ENCODE data around the gene PRELID1.
A peak's percentile ranks its signal among the peaks of the same experiment; 100 is the strongest.

The PRELID1 gene

GRCh38 chr5:177310757-177311391, 7.3 kb downstream of the PRELID1 start:
- no peaks in the 10 kb centered on the region for H3K4me1 ChIP-seq (ENCODE audit: control insufficient read depth, insufficient read depth, low read length)
- no peak overlapping the region for H3K9ac ChIP-seq (ENCODE audit: low read length)
- no peak overlapping the region for H3K27ac ChIP-seq (ENCODE audit: low read depth, low read length)
- no peaks in the 10 kb centered on the region for H3K27me3 ChIP-seq (ENCODE audit: control insufficient read depth, insufficient read depth, low read length)
- no peak overlapping the region for H3K4me3 ChIP-seq (ENCODE audit: low read length)
- H3K36me3 ChIP-seq (ENCODE audit: control insufficient read depth, insufficient read depth, low read length): peaks cover 10% of the 10 kb centered on the region

GRCh38 chr5:177311392-177311722, 7.8 kb downstream of the PRELID1 start:
- Histone ChIP-seq H3K4me1 (ENCODE audit: control insufficient read depth, insufficient read depth, low read length) (no peaks in the 10 kb centered on the region), H3K9ac (ENCODE audit: low read length) (peak overlapping the region; percentile 6), H3K27me3 (ENCODE audit: control insufficient read depth, insufficient read depth, low read length) (no peaks in the 10 kb centered on the region), H3K4me3 (ENCODE audit: low read length) (peak overlapping the region; percentile 74), H3K36me3 (ENCODE audit: control insufficient read depth, insufficient read depth, low read length) (peaks cover 7% of the 10 kb centered on the region), H3K27ac (ENCODE audit: low read depth, low read length) (no peak overlapping the region)

- H3K36me3 ChIP-seq (ENCODE audit: control insufficient read depth, insufficient read depth, low read length): peaks cover 1% of the 10 kb centered on the region
Measured at GRCh38 chr5:177311723-177312648, 8.4 kb downstream of the PRELID1 start, which contains the start of gene MXD3. TSS of gene MXD3 (minus strand) at chr5:177311898. CDS start at chr5:177311830, 68 bp downstream.

GRCh38 chr5:177312649-177313181, 9.1 kb downstream of the PRELID1 start:
- Histone ChIP-seq H3K36me3 (ENCODE audit: control insufficient read depth, insufficient read depth, low read length) (no peaks in the 10 kb centered on the region), H3K27ac (ENCODE audit: low read depth, low read length) (no peak overlapping the region), H3K9ac (ENCODE audit: low read length) (no peak overlapping the region), H3K4me1 (ENCODE audit: control insufficient read depth, insufficient read depth, low read length) (no peaks in the 10 kb centered on the region), H3K27me3 (ENCODE audit: control insufficient read depth, insufficient read depth, low read length) (no peaks in the 10 kb centered on the region), H3K4me3 (ENCODE audit: low read length) (peak overlapping the region; percentile 43)

More at GRCh38 chr5:177311723-177312648, 8.4 kb downstream of the PRELID1 start, which contains the start of gene MXD3:
- no peaks in the 10 kb centered on the region for H3K4me1 ChIP-seq (ENCODE audit: control insufficient read depth, insufficient read depth, low read length)
- peak within 1 kb of the TSS; percentile 6 for H3K9ac ChIP-seq (ENCODE audit: low read length)
- H3K27me3 ChIP-seq (ENCODE audit: control insufficient read depth, insufficient read depth, low read length): no peaks in the 10 kb centered on the region
- H3K27ac ChIP-seq (ENCODE audit: low read depth, low read length): peak within 1 kb of the TSS; percentile 24
- H3K4me3 ChIP-seq (ENCODE audit: low read length): peak within 1 kb of the TSS; percentile 74

- no peaks in the 10 kb centered on the region for H3K4me1 ChIP-seq (ENCODE audit: control insufficient read depth, insufficient read depth, low read length)
- no peak overlapping the region for H3K27ac ChIP-seq (ENCODE audit: low read depth, low read length)
- no peaks in the 10 kb centered on the region for H3K36me3 ChIP-seq (ENCODE audit: control insufficient read depth, insufficient read depth, low read length)
- H3K9ac ChIP-seq (ENCODE audit: low read length): no peak overlapping the region
- no peak overlapping the region for H3K4me3 ChIP-seq (ENCODE audit: low read length)
- H3K27me3 ChIP-seq (ENCODE audit: control insufficient read depth, insufficient read depth, low read length): no peaks in the 10 kb centered on the region
Measured at GRCh38 chr5:177313561-177314259, 10.1 kb downstream of the PRELID1 start.

- Histone ChIP-seq H3K4me3 (ENCODE audit: low read length) (no peak overlapping the region), H3K27me3 (ENCODE audit: control insufficient read depth, insufficient read depth, low read length) (no peaks in the 10 kb centered on the region), H3K27ac (ENCODE audit: low read depth, low read length) (no peak overlapping the region), H3K36me3 (ENCODE audit: control insufficient read depth, insufficient read depth, low read length) (no peaks in the 10 kb centered on the region), H3K4me1 (ENCODE audit: control insufficient read depth, insufficient read depth, low read length) (no peaks in the 10 kb centered on the region), H3K9ac (ENCODE audit: low read length) (no peak overlapping the region)
Measured at GRCh38 chr5:177314376-177315342, 11.1 kb downstream of the PRELID1 start.

- H3K9ac ChIP-seq (ENCODE audit: low read length): no peak overlapping the region
- no peaks in the 10 kb centered on the region for H3K4me1 ChIP-seq (ENCODE audit: control insufficient read depth, insufficient read depth, low read length)
- no peaks in the 10 kb centered on the region for H3K36me3 ChIP-seq (ENCODE audit: control insufficient read depth, insufficient read depth, low read length)
- no peak overlapping the region for H3K27ac ChIP-seq (ENCODE audit: low read depth, low read length)
- H3K4me3 ChIP-seq (ENCODE audit: low read length): no peak overlapping the region
- no peaks in the 10 kb centered on the region for H3K27me3 ChIP-seq (ENCODE audit: control insufficient read depth, insufficient read depth, low read length)
Measured at GRCh38 chr5:177315411-177315810, 11.8 kb downstream of the PRELID1 start.

GRCh38 chr5:177316005-177316404, 12.4 kb downstream of the PRELID1 start:
- no peaks in the 10 kb centered on the region for H3K4me1 ChIP-seq (ENCODE audit: control insufficient read depth, insufficient read depth, low read length)
- no peak overlapping the region for H3K4me3 ChIP-seq (ENCODE audit: low read length)
- no peaks in the 10 kb centered on the region for H3K27me3 ChIP-seq (ENCODE audit: control insufficient read depth, insufficient read depth, low read length)
- H3K36me3 ChIP-seq (ENCODE audit: control insufficient read depth, insufficient read depth, low read length): no peaks in the 10 kb centered on the region
- H3K9ac ChIP-seq (ENCODE audit: low read length): no peak overlapping the region
- H3K27ac ChIP-seq (ENCODE audit: low read depth, low read length): no peak overlapping the region

- no peaks in the 10 kb centered on the region for H3K36me3 ChIP-seq (ENCODE audit: control insufficient read depth, insufficient read depth, low read length)
- no peak overlapping the region for H3K9ac ChIP-seq (ENCODE audit: low read length)
- H3K4me1 ChIP-seq (ENCODE audit: control insufficient read depth, insufficient read depth, low read length): no peaks in the 10 kb centered on the region
- H3K27me3 ChIP-seq (ENCODE audit: control insufficient read depth, insufficient read depth, low read length): no peaks in the 10 kb centered on the region
- H3K27ac ChIP-seq (ENCODE audit: low read depth, low read length): no peak overlapping the region
- H3K4me3 ChIP-seq (ENCODE audit: low read length): no peak overlapping the region
Measured at GRCh38 chr5:177317959-177318377, 14.4 kb downstream of the PRELID1 start.

- H3K4me1 ChIP-seq (ENCODE audit: control insufficient read depth, insufficient read depth, low read length): no peaks in the 10 kb centered on the region
- H3K27ac ChIP-seq (ENCODE audit: low read depth, low read length): no peak overlapping the region
- no peak overlapping the region for H3K4me3 ChIP-seq (ENCODE audit: low read length)
- no peaks in the 10 kb centered on the region for H3K27me3 ChIP-seq (ENCODE audit: control insufficient read depth, insufficient read depth, low read length)
- H3K36me3 ChIP-seq (ENCODE audit: control insufficient read depth, insufficient read depth, low read length): no peaks in the 10 kb centered on the region
- no peak overlapping the region for H3K9ac ChIP-seq (ENCODE audit: low read length)
Measured at GRCh38 chr5:177319913-177320588, 16.5 kb downstream of the PRELID1 start.

GRCh38 chr5:177320879-177321278, 17.3 kb downstream of the PRELID1 start:
- no peaks in the 10 kb centered on the region for H3K36me3 ChIP-seq (ENCODE audit: control insufficient read depth, insufficient read depth, low read length)
- no peaks in the 10 kb centered on the region for H3K27me3 ChIP-seq (ENCODE audit: control insufficient read depth, insufficient read depth, low read length)
- no peak overlapping the region for H3K4me3 ChIP-seq (ENCODE audit: low read length)
- H3K4me1 ChIP-seq (ENCODE audit: control insufficient read depth, insufficient read depth, low read length): no peaks in the 10 kb centered on the region
- H3K27ac ChIP-seq (ENCODE audit: low read depth, low read length): no peak overlapping the region
- no peak overlapping the region for H3K9ac ChIP-seq (ENCODE audit: low read length)

All from rectal smooth muscle tissue (tissue), 1 donor.